ENCODE measurements around the gene KRR1. TPM values are rescaled to one million over a fixed set of nuclear protein-coding genes. Genes with fewer than 3 reads are reported as not detected.

Gene KRR1
- total and polyA plus RNA-seq, 2 experiments from 2014 or later = 55.7 to 120 TPM

GRCh38 chr12:75481013-75481705 lies 30.2 kb downstream of the KRR1 start:
- Histone ChIP-seq H3K79me2 (replicated peaks; ENCODE audit: insufficient read depth) (no peaks in the 10 kb centered on the region), H3K4me2 (no peak overlapping the region), H3K4me3 (no peak overlapping the region), H3K4me1 (ENCODE audit: insufficient read depth) (peaks cover 12% of the 10 kb centered on the region), H3F3A (replicated peaks; ENCODE audit: low read depth) (no peaks in the 10 kb centered on the region), H4K20me1 (replicated peaks; ENCODE audit: insufficient read depth) (no peaks in the 10 kb centered on the region), H3K27me3 (ENCODE audit: insufficient read depth) (no peaks in the 10 kb centered on the region), H3K9me2 (ENCODE audit: insufficient read depth) (no peaks in the 10 kb centered on the region), H2AFZ (peak overlapping the region; percentile 75; the same call in 1 of the 2 replicates), H3K27ac (ENCODE audit: low read depth) (no peak overlapping the region), H3K36me3 (ENCODE audit: insufficient read depth) (no peaks in the 10 kb centered on the region)
- no peaks in the 10 kb centered on the region for H3K9me3 Mint-ChIP-seq
- no peak overlapping the region for H3K27ac Mint-ChIP-seq
- DNase-seq (ENCODE audit: low spot score) = no peak
- no peak for TF ChIP-seq ZNF331 (CRISPR knock-in tag; IDR thresholded peaks at IDR 0.05; ENCODE audit: low read depth)
- TF ChIP-seq ZNF114 (CRISPR knock-in tag; IDR thresholded peaks at IDR 0.05) = no peak
- TF ChIP-seq JUNB (IDR thresholded peaks at IDR 0.05; ENCODE audit: unreplicated experiment) = no peak
- TF ChIP-seq EZH2 (IDR thresholded peaks at IDR 0.05; ENCODE audit: low read depth, unreplicated experiment) = no peak
- TF ChIP-seq ZNF462 (CRISPR knock-in tag; IDR thresholded peaks at IDR 0.05) = no peak
- no peak for TF ChIP-seq POLR2AphosphoS5 (IDR thresholded peaks at IDR 0.05; ENCODE audit: low read depth)
- TF ChIP-seq REST (IDR thresholded peaks at IDR 0.05; ENCODE audit: unreplicated experiment) = no peak
- H3K36me3 Mint-ChIP-seq (ENCODE audit: low read depth) = no peaks in the 10 kb centered on the region
- no peak overlapping the region for H3K4me3 Mint-ChIP-seq
- H3K4me1 Mint-ChIP-seq = peaks cover 21% of the 10 kb centered on the region
- no peak for ATAC-seq
- no peaks in the 10 kb centered on the region for H3K27me3 Mint-ChIP-seq (ENCODE audit: insufficient read depth, low read depth, poor library complexity)
